HG03139 (cell line): ENCODE results near the gene GAPDH.
"Not testable (repeated sequence)": the region's sequence is repeated elsewhere in the genome, so short reads cannot be mapped to it uniquely, and the experiment has no call there.

Experiments used
- ATAC-seq: cut with Tn5 transposase; IDR thresholded peaks from one replicate; pipeline ENCODE4 v1.9.1; 2021; ENCODE audit not compliant: unreplicated experiment

Gene GAPDH

GRCh38 chr12:6533923-6534694, at the start of gene GAPDH:
TSS of gene GAPDH (plus strand) at chr12:6534517. CDS start at chr12:6534833, 316 bp downstream.
- ATAC-seq = peak; percentile 42

DNA sequence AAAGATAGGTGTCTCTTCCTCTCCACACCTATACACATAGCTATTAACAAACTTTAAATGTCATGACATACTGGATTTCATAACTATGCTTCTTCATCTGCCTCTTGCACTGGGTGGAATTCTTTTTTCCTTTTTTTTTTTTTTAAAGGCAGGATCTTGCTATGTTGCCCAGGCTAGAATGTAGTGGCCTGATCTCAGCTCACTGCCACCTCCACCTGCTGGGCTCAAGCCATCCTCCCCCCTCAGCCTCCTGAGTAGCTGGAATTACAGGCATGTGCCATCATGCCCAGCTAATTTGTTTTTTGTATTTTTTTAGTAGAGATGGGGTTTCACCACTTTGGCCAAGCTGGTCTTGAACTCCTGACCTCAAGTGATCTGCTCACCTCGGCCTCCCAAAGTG, 46.1 kb upstream of the GAPDH start:
- ATAC-seq = no peak

- no peak for ATAC-seq
These were observed 44.9 kb upstream of the GAPDH start for GRCh38 chr12:6489449-6489848.

DNA sequence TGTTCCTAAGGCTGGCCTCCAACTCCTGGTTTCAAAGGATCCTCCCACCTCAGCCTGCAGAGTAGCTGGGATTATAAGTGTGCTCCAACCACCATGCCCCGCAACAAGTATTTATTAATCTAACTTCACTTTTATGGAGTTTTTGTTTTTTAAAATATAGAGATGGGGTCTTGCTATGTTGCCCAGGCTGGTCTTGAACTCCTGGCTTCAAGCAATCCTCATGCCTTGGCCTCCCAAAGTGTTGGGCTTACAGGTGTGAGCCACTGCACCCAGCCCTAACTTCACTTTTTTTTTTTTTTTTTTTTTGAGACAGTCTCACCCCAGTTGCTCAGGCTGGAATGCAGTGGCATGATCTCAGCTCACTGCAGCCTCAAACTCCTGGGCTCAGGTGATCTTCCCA, 43.6 kb upstream of the GAPDH start:
- not testable (repeated sequence) for ATAC-seq

DNA sequence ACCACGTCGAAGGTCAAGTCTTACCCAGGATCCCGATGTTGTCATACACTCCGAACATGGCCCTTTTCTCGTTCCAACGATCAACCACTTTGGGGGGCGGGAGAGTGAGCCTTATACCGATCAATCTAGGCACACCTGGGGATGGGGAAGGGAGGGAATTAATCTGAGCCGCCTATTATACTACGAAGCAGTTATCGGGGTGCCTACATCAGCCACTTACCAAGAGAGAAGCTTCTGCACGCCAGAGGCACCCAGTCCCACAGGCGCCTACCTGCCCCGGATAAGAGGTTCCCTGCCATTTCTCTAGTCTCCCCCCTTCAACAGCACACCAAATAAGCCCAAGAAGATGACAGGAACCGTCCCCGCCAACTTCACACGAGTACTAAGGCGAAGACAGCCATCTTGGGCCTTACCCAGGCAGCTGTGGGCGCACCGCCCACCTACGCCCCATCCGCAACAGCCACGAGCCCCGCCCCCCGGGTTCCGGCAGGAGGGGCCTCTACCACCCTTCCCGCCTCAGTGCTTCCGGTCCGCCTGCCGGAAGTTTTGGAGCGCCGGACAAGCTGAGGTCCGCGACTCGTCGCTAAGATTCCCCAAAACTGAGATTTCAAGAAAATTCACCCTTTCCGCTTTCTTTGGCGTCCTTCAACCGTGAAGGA, 41.4 kb upstream of the GAPDH start, which contains the start of gene MRPL51:
TSS of gene MRPL51 (minus strand) at position 425 of the 659 bp plus-strand sequence. CDS start at position 299, 126 bp downstream.
- peak; percentile 72 for ATAC-seq

DNA sequence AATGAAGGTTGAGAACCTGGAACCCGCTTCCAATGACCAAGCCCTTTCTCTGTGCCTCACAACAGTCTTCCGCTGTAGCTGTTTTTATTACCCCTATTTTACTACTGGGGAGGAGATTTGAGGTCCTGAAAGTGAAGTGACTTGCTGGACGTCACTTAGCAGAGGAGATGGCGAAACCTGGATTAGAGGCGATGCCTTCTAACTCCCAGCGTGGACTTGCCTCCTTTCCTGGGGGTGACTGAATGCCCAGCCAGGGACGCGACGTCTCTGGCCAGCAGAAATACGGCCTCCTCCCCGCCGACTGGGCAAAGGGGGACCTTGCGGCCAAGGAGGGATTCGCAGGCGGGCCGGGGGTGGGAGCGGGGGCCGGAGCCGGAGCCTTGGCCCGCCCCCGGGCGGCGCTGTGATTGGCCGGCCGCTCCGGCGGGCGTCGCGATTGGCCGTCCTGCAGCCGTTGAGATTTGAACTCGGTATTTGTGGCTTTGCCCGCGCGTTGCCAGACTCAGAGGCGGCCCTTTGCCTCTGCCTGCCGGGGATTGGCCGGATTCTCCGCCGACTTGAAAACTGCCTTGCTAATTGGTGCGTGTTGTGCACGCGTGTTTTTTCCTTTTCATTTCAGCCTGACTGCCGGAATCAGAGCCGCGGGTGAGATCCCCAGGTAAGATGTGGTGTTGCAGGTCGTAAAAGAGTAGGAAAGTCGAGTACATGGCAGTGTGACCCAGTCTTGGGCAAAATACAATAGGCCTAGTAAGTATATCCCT, 40.6 kb upstream of the GAPDH start, which contains the start of gene NCAPD2:
TSS of gene NCAPD2 (plus strand) at position 606 of the 761 bp plus-strand sequence. CDS start 997 bp downstream, outside the sequence.
- peak; percentile 77 for ATAC-seq

DNA sequence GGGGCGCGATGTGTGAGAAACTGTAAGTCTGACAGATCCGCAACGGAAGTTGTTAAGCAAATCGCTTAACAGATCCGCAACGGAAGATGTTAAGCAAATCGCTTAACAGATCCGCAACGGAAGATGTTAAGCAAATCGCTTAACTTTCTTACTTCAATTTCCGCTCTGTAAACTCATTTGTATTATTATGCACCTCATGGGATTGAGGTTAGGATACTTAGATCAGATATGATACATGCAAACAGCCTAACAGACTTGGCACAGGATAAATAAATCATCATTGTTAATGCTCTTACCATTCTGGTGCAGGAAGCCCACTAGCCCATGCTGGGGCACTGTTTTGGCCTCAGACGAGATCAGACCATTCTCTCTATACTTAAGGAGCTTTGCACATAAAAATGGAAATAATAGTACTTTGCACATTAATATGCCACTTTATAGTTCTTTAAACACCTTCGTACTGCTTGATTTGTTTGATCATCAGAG, 40.0 kb upstream of the GAPDH start:
- peak; percentile 27 for ATAC-seq

GRCh38 chr12:6494968-6495367, 39.3 kb upstream of the GAPDH start:
- no peak for ATAC-seq

DNA sequence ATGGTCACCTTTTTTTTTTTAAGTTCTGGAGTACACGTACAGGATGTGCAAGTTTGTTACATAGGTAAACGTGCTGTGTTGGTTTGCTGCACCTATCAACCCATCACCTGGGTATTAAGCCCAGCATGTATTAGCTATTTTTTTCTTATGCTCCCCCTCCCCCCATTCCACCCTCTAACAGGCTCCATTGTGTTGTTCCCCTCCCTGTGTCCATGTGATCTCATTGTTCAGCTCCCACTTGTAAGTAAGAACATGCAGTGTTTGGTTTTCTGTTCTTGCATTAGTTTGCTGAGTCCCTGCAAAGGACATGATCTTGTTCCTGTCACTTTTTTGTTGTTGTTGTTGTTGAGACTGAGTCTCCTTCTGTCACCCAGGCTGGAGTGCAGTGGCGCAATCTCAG, 37.0 kb upstream of the GAPDH start:
- ATAC-seq = not testable (repeated sequence)

GRCh38 chr12:6500466-6500865, 33.9 kb upstream of the GAPDH start:
- no peak for ATAC-seq

DNA sequence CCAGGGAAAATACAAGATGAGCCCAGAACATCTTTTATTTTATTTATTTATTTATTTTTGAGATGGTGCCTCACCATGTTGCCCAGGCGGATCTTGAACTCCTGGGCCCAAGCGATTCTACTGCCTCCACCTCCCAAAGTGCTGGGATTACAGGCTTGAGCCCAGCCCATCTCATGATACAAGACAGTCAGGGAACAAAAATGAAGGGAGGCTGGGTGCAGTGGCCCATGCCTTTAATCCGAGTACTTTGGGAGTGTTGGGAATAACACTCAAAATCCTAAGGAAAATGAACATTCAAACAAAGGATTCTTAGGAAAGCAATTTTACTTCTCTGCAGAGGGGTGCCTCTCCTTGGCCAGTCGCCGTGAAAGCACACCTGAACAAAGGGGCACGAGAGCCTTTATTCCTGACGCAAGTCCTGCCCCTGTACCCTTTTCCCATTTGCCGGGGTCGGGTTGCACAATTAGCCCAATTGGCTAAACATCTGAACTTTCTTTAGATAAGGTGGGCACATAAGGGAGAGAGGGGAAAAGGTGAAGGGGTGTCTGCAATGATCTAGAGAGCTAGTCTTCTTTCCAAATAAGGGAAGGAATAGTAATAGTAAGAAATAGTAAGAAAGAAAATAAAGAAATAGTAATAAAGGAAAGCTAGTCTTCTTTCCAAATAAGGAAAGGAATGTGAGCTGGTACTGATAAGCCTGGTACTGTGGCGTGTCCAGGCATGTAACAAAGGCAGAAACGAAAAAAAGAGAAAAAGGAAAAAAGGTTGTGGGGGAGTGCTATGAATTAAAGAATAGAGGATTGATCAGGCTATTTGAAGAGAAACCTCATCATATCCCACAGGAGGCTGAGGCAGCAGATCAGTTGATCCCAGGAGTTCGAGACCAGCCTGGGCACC, 27.0 kb upstream of the GAPDH start:
- no peak for ATAC-seq

- ATAC-seq = no peak
These were observed 26.2 kb upstream of the GAPDH start for GRCh38 chr12:6508087-6508486.

- ATAC-seq = no peak
These were observed 14.1 kb upstream of the GAPDH start for GRCh38 chr12:6520186-6520585.

GRCh38 chr12:6522193-6522592, 12.1 kb upstream of the GAPDH start:
- no peak for ATAC-seq

- no peak for ATAC-seq
These were observed 10.6 kb upstream of the GAPDH start for GRCh38 chr12:6523708-6524107.

GRCh38 chr12:6524648-6525047, 9.7 kb upstream of the GAPDH start:
- ATAC-seq = no peak

DNA sequence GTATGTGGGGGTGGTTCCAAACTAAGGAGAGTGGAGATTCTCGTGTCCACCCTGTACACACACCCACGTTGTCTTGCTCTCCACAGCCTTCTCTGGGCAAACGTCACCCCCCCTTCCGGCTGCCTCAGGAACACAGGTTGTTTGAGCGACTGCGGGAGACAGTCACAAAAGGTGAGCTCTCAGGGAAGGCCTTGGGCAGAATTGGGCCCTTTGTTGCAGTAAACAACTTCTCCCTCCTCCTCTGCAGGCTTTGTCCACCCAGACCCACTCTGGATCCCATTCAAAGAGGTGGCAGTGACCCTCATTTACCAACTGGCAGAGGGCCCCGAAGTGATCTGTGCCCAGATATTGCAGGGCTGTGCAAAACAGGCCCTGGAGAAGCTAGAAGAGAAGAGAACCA, 8.1 kb upstream of the GAPDH start:
- no peak for ATAC-seq

- ATAC-seq = no peak
These were observed 7.4 kb upstream of the GAPDH start for GRCh38 chr12:6526766-6527525.

DNA sequence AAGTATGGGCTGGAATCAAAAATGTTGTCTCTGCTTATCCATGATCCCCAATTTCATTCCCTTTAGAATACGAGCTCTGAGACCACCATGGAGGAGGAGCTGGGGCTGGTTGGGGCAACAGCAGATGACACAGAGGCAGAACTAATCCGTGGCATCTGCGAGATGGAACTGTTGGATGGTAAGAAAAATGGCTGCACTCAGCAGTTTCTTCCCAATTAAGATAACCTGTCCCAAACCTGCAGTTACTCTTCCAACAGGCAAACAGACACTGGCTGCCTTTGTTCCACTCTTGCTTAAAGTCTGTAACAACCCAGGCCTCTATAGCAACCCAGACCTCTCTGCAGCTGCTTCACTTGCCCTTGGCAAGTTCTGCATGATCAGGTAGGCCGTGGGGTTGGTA, 6.6 kb upstream of the GAPDH start:
- ATAC-seq = no peak
